Activated CD8-positive, alpha-beta memory T cell treated with anti-CD3 and anti-CD28 coated beads, Interleukin-2, amount 50 U/mL, for 1 hour (primary cell): ENCODE results near the gene ATP7B.

Experiments
- DNase-seq: peaks from one replicate; pipeline ENCODE4 v3.0.0-alpha.2; 2020; ENCODE audit errors: extremely low read depth

The ATP7B gene

DNA sequence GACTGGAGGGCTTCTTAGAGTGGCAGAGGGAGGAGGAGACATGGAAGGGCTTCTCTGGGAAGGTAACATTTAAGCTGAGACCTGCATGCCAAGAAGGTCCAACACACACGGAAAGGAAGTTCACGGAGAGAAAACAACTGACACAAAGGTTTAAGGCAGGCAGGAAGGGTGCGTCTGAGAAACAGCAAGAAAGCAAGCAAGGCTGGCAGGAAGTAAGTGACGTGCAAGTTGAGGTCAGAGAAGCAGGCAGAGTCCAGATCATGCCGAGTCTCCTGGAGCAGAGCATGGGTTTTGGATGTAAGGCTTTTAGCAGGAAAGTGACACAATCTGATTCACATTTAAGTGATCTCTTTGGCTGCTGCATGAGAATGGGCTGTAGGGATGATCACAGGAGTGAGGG lies 60.5 kb downstream of the ATP7B start:
- DNase-seq: no peak

DNA sequence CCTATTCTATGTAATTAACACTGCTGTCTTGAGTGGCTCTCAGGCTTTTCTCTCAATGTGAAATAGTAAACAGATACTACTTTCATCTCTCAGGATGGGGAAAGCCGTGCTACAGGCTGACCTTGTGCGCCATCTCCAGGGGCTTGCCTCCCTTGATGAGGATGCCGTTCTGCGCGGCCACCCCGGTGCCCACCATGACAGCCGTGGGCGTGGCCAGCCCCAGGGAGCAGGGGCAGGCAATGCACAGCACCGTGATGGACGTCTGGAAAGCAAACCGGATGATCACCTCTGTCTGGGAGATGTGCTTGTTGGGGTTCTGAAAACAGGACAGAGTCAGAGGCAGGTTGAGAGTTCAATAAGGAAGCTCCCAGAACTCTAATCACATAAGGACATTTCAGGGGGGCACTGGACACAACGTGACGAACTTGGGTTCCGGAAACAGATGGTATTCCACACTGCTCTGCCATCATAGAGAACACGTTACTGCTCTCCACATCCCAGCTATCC lies 65.0 kb downstream of the ATP7B start:
- DNase-seq: no peak

DNA sequence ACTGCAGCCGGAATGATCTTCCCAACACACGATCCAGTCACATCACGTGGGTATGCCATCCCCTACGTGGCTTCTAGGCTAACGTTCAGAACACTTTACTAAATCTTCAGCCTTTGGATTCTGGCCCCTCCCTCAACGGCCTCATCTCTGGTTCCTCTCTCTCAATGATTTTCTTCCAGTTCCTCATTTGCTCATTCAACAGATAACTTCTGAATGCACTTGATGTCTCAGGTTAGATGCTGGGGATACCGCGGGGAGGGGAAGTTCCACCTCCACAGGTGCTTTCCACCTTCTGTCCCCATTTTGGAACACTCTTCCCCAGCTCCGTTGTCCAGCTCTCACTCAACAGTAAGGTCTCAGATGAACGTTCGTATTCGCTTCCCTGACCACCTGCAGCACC lies 66.1 kb downstream of the ATP7B start:
- DNase-seq: no peak

DNA sequence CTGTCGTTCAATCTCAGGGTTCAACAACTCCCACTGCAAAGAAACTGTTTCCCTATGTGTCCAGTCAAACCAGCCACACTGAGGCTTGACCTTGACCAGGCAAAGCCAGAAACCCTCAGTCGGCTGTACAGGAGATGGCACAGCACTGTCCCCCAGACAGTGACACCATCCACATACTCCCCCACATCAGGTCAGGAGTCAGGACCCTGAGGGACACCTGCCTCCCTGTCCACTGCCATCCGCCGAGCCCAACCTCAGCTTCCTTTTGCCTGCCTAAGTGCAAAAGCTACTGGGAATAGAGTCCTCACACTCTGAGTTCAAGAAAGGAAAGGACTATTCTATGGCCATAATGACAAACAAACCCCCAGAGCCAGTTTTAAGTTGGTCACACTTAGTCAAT lies 66.8 kb downstream of the ATP7B start:
- DNase-seq: no peak

DNA sequence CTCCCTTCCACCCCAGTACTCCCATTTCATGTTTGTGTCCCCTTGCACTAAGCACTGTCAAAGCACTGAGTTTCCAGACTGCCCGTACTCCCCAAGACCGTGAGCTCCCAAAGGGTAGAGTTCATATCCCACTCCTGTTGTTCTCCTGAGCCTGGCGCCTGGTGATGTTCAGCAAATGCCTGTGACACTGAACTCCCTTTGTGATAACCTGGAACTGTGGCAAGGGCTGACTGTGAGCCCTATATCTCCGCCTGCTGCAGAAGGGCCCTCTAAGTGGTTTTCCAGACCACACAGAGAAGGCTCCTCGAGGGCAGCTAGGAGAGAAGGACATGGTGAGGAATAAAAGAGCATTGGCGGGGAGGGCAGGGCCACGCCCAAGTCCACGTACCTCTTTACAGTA lies 67.5 kb downstream of the ATP7B start:
- no peak for DNase-seq

DNA sequence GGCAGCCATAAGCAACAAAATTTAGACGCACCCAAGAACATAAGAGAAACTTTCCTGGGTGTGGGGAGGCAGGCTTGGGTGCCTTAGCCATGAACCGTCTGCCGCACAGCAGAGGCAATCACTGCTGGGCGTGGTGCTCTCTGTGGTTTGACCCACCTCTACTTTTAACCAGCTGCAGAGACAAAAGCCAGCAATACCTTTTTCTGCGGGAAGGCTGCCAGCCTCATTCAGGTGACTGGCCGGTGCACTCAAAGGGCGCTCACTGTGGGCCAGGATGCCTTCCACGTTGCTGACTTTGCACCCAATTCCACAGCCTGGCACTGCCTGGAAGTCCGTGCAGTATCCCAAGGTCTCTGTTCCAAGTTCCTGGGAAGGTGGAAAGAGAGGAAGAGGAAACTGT lies 69.1 kb downstream of the ATP7B start:
- DNase-seq: no peak

DNA sequence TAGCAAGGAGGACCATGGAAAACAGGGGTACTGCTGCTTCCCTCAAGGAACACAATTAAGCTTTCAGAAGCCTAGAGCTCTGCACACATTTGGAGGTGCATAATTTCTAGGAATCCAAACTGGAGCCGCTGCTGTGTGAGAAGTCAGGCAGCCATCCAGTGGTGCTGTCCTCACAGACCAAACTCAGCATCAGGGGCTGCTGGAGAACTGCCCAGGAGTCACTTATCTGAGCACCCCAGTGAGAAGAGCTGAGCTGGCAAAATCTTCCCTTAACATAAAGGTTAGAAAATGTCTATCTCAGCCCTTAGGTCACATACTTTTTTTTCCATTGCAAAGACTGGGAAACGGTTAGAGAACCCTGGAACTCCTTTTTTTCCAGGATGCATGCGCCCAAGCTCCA lies 72.8 kb downstream of the ATP7B start:
- DNase-seq: no peak

DNA sequence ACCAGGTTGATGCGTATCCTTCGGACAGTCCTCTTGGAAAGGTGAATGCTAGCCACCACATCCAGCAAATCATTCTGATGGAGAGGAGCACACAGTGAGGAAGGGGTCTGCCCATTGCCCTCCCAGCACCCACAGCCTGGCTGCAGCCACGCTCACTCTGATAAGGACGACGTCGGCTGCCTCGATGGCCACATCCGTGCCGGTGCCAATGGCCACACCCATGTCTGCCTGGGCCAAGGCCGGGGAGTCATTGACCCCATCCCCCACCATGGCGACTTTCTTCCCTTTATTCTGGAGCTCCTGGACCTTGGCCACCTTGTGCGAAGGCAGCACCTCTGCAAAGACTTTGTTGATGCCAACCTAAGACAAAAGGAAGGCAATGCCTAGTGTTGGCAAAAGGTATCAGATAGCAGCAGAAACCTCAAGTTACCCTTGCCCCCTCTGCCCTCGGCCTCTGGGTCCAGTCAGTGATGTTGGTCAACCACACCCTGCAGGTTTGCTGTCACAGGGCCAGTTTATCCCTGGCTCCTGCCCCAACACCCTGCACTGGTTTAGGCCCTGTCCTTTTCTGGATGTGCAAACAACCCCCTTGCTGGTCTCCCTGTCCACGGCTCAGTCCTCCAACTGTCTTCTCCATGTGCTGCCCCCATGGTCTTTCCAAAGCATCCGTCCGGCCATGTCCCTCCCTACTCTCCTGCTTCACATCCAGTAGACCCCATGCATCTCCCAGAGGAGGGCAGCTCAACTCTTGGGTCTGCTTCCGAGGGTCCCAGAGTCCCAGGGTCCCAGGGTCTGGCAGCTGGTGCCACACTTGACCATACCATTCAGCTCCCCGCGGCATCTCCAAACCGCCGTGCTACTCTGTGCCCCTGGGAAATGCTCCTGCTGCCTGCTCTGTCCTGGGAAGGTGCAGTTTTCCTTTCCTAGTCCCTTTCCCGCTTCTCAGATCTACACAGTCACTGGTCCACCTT lies 73.6 kb downstream of the ATP7B start:
- no peak for DNase-seq

DNA sequence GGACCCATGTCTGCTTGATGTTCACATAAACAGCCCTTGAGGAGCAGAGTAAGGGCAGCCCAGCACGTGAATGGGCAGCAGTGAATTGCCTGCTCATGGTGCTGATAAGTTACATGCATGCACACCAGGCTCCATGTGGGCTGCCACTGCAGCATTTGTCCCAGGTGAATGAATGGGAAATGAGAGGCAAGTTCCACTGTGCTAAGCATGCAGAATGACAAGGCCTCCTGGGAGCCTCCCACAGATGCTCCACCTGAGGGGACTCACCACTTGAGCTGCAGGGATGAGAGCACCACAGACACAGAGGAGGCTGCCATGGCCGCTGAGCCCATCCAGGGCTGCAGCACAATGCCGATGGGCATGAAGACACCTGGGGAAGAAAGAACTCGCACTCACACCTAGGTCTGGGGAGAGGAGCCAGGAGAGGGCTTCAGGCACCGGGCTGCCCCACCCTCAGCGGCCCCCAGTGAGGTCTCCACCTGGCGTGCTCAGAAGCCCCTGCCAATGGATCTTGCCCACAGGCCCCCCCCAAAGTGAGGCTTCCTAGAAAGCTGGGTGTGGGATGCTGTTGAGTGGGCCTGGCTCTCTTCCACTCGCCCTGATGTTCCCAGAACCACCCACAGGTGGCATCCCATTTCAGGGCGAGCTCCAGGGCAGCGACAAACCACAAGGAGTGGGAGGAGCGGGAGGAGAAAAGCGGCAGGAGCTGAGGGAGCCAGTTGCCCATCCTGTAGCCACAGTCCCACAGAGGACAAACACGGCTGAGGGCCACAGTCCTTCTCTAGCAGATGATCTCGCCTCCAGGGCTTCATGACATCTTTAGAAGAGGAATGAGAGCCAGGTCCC lies 75.7 kb downstream of the ATP7B start:
- DNase-seq: no peak

DNA sequence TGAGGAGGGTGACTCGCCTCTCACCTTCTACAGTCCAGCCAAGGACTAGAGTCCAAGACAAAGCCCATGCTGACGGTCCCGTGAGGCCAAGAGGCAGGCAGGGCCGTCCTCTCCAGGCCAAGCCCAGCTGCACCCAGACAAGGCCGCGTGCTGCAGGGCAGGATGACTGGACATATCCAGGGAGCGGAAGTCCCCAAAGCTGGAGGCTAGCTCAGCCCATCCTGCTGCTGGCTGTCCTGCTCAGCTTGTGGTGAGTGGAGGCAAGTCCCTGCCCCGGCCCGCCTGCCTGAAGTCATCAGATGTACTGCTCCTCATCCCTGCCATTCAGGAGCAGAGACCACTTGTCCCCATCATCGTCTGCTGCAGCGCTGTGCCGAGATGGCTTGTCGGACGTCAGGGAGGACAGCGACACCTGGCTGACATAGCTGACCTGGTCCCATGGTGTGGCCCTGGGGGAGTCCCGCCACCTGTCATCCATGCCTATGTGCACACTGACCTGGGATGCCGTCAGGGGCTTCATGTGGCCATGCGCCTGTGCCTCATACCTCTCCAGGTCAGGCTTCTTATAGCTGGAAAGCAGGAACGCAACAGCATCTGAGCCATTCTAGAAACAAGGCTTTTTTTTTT lies 76.7 kb downstream of the ATP7B start:
- DNase-seq: no peak

DNA sequence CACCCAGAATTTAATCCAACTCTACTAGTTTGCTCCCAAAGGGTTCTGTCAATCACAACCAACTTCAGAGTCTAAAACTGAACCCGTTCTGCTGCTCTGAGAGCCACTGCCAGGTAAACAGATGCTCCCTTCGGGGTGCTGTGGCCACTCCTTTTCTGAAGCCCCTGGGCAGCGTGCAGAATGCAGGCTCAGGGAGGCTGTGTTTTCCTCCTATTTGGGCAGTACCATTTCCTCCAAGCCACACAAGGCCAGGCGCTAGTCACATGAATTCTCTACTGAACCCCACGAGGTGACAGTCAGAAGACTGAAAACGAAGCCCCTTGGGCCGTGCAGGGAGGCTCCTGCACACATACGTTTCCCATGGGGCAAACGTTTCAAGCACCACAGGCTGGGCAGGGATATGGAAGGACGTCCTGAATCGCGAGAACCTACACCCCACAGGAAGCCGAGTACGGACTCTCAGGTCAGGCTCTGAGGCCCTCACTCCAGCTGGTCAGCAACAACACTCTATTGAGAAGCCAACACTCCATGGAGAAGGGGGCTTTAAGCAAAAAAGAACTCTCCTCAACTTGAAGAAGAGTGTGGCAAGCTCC lies 77.7 kb downstream of the ATP7B start:
- no peak for DNase-seq

DNA sequence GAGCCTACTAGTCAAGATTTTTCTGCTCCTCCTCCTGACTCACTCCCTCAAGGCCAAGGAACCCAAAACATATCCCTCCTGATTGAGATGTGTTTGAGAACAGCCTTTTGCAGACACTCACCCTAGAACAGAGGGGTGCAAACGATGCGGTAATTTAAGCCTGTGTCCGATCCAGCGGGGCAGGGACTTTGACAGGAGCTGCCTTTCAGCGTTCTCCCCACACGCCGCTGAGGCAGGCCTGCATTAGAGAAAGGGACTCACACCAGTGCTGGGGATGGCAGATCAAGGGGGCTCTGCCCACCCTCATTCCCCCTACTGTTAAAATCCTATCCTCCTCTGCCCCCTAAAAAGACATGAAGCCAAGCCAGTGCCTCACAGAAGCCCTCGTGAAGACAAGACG lies 79.0 kb downstream of the ATP7B start:
- DNase-seq: no peak

DNA sequence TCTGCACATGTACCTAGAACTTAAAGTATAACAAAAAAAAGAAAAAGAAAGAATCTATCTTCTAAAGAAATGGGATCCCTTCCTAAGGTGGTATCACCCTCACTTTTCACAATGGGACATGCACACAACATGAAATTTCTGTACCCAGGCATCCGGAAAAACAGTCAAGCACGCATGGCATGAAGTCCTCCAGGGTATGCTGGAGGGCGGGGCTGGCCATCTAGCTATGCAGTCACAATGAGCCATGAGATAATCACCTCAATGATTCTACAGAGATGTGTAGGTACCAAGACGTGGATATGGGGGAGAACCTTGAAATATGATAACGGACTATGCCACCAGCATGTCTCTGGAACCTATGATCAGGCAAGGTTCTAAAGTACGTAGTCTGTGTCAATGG lies 79.6 kb downstream of the ATP7B start:
- no peak for DNase-seq

DNA sequence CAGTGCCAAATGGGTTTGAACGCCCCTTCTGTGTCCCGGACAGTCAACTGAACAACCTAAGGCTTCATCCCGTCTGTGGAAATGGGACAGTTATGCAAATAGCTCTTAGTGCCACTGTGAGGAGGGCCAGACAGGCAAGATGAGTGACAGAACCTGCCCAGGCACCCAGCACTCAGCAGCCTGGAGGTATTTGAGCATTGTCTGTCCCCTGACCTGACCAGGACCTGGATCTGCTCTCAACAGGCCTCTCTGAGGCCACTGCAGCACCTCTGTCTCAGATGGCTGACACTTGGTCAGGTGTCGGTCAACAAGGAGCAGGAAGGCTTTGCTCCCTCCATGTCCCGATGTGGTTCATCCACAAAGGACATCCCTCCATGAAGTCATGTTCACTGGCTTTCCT lies 81.6 kb downstream of the ATP7B start:
- DNase-seq: no peak

DNA sequence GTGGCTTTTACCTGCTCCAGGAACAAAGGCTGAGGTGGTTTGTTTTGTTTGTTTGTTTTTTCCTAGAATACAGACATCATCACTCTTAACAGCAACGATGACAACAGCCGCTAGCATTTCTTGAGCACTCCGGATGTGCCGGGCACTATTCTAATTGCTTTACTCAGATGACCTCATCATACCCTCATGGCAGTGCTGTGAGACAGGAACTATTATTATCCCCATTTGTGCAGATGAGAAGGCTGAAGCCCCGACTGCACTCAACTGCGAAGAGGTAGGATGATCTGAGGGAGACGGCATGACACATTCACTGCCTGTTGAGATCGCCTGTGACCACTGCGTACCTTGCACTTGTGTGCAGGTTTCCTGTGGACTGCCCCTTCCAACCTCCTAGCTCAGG lies 83.0 kb downstream of the ATP7B start:
- no peak for DNase-seq

DNA sequence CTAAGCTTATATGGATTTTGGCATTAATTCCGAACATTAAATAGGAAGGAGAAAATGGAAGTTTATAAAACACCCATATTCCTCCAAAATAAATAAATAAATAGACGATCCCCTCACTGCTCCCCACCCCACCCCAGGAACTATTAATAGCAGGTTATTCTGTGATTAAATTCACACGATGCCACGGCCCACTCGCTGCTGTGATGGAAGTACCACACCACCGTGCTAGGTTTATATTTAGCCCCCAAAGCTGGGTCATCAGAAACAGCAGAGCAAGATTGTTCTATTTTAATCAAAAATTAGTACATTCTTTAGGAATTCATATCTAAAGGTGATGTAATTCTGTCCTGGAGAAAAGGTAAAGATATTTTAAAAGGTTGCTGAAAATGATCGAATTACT lies 84.1 kb downstream of the ATP7B start:
- DNase-seq: no peak

DNA sequence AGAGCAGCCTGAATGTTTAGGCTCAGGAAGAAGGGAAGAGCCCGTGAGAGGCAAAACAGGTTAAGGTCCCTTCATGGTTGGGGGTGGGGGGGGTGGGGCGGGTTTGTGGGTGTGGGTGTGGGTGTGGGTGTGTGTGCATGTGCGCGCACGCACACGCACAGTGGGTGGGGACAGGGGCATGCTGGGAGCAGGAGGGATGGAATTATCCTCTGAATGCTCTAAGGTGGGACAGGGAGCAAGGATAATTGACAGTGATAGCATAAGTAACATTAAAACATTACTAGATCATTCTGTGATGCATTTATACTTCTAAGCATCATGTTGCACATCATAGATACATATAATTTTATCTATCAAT lies 84.7 kb downstream of the ATP7B start:
- DNase-seq: no peak

DNA sequence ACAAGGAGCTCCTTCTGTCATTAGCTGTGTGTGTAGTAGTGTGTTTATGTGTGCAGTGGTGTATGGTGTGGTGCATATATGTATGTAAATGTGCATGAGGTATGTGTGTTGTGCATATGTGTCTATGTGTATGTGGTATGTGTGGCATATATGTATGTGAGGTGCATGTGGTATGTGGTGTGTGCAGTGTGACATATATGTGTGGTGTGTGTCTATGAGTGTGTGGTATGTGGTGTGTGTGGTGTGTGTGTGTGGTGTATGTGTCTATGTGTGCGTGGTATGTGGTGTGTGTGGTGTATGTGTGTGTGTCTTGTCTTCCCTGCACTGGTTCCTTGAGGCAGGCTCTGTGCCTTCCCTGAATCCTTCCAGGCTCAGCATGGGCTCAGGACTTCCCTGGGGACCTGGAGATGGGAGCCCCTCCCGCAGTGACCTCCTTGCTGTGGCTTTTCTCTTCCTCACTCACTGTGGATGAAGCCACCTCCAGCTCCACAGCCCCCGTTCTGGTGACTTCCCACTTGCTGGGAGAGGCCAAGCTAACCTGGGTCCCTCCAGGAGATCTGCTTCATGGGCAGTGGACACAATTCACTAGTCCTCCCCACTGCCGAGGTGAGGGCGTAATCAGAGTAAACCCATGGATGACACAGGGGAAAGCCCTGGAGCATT lies 85.3 kb downstream of the ATP7B start:
- no peak for DNase-seq

DNA sequence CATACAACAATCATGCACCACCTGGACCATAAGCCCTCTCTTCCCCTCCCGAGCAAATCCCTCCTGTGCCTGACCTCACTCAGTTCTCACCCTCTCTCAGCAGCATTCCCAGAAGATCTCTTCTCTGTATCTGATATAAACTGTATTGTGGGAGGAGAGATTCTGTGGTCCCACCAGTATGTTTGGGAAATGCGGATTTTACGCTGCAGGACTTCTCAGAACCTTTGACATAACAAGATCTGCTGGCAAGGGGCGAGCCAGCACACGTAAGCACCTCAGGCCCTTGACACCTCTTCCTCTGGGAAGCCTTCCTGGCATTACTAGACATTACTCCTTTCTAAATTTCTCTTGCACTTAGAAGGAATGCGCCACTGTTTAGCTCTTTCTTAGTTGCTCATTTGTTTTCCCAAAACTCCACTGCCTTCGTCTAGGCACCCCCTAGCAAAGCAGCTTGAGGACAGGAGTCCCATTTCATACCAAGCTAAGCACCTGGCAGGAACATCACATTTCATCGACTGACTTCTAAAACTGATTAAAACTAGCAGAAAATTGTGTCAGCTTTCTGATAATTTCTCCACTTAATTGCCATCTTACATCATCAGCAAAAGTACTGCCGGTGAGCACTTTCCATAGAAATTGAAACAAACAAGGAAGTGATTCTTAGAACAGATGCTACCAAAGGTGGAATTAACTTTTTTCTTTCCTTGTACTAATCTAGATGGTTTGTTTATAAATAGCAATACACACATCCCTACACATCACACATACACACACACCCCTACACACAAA lies 86.3 kb downstream of the ATP7B start:
- DNase-seq: no peak

DNA sequence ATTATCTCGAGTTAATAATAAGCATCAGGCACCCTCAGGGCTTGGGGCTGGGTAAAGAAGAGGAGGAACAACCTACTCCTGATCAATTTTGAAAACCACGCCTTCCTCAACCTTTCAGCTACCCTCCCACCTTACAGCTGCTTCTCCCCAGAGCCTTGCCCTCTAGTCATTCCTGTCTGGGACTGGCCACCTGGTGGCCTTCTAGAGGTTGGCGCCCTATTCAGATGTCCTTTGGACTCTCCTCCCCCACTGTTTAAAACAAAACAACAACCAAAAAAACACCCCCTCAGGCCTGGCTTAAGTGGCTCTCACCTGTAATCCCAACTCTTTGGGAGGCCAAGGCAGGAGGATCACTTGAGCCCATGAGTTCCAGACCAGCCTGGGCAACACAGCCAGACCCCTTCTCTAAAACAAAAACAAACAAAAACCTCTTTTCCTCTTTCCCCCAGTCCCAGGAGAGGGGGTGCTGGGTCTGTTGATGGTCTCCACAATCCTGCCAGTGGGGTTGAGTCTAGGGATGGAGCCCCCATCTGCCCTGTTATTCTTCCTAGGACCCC lies 87.2 kb downstream of the ATP7B start:
- DNase-seq: no peak
